ENCODE data around the gene PCYT2.

DNA sequence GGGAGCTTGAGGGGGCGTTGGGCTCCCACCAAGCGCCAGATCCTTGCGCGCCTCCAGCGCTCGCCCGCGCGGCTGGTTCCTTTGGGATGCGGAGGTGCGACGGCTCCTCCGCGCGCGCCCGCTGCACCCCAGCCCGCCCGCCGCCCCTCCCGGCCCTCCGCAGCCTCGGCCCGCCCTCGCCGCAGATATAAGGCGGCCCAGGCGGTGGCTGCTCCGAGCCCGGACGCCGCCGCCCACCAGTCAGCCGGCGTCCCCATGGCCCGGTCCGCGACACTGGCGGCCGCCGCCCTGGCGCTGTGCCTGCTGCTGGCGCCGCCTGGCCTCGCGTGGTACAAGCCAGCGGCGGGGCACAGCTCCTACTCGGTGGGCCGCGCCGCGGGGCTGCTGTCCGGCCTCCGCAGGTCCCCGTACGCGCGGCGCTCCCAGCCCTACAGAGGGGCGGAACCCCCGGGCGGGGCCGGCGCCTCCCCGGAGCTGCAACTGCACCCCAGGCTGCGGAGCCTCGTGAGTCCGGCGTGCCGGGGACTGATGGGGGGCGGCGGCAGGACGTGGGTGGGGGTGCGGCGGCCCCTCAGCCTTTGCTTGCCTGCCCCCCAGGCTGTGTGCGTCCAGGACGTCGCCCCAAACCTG is 9.1 kb downstream of the PCYT2 start, which contains the start of gene NPB:
- no peak for TF ChIP-seq POLR2A (IDR thresholded peaks at IDR 0.05; ENCODE audit: low read depth)
- TF ChIP-seq, protein P1, sequence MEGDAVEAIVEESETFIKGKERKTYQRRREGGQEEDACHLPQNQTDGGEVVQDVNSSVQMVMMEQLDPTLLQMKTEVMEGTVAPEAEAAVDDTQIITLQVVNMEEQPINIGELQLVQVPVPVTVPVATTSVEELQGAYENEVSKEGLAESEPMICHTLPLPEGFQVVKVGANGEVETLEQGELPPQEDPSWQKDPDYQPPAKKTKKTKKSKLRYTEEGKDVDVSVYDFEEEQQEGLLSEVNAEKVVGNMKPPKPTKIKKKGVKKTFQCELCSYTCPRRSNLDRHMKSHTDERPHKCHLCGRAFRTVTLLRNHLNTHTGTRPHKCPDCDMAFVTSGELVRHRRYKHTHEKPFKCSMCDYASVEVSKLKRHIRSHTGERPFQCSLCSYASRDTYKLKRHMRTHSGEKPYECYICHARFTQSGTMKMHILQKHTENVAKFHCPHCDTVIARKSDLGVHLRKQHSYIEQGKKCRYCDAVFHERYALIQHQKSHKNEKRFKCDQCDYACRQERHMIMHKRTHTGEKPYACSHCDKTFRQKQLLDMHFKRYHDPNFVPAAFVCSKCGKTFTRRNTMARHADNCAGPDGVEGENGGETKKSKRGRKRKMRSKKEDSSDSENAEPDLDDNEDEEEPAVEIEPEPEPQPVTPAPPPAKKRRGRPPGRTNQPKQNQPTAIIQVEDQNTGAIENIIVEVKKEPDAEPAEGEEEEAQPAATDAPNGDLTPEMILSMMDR (IDR thresholded peaks at IDR 0.05) = no peak
- no peak for TF ChIP-seq POLR2AphosphoS5 (IDR thresholded peaks at IDR 0.05)
- no peak for TF ChIP-seq EP300 (IDR thresholded peaks at IDR 0.05)

All from esophagus muscularis mucosa (tissue), 4 donors.